A549 (cell line): ENCODE measurements around the gene PDZD7. TPM values are rescaled to one million over a fixed set of nuclear protein-coding genes. Genes with fewer than 3 reads are reported as not detected.

Source experiments
- ATAC-seq, 2 experiments: fragments of 200-7000 bp in 1 of 2; fragments of >200 bp in 1 of 2; cut with Nextera tagmentation in 1 of 2; cut with Tn5 transposase in 1 of 2; 3 replicates each; pipeline versions ENCODE4 v1.8.0 to v1.9.1; 2018 to 2020; ENCODE audit warnings: mild to moderate bottlenecking in 1 of 2, moderate library complexity in 1 of 2
- CTCF ChIA-PET: fragments of 300-600 bp; sonication (Branson Sonifier 250); formaldehyde crosslinking; extraction: SDS; loops from one replicate; lab custom pipeline; 2021; ENCODE audit warnings: antibody characterized with exemption, inconsistent platforms; lab: Yijun Ruan, JAX
- POLR2A ChIA-PET: fragments of 350-600 bp; formaldehyde crosslinking; extraction: SDS; loops from one replicate; lab custom pipeline; 2021; ENCODE audit warnings: antibody characterized with exemption, inconsistent platforms; lab: Yijun Ruan, JAX
- DNase-seq, 2 experiments: peaks; one replicate each; pipeline versions ENCODE4 v3.0.0 to v3.0.0-alpha.2; 2011 to 2016; ENCODE audit warnings: low read depth in 1 of 2, low spot score in 1 of 2
- FAIRE-seq: peaks from 2 replicates; lab custom pipeline; 2011; peaks lifted over from hg19 to GRCh38; lab: Jason Lieb, UNC
- H3K27ac ChIP-seq, 2 experiments: fragments of >200 bp; sonication (Bioruptor Twin); formaldehyde crosslinking; 3 replicates each; pipeline ENCODE4 v1.5.1; 2016 to 2017
- H3K4me1 ChIP-seq: fragments of >200 bp; sonication (Bioruptor Twin); formaldehyde crosslinking; 3 replicates; pipeline ENCODE4 v1.6.1; 2016
- H3K4me2 ChIP-seq: fragments of >200 bp; sonication (Bioruptor Twin); formaldehyde crosslinking; 3 replicates; pipeline ENCODE4 v1.6.1; 2016
- H3K4me3 ChIP-seq: fragments of >200 bp; sonication (Bioruptor Twin); formaldehyde crosslinking; 3 replicates; pipeline ENCODE4 v1.5.1; 2016
- H3K9me3 ChIP-seq: fragments of >200 bp; sonication (Bioruptor Twin); formaldehyde crosslinking; 3 replicates; pipeline ENCODE4 v1.6.1; 2016
- BCL3 ChIP-seq: fragments of >200 bp; sonication (Bioruptor Twin); formaldehyde crosslinking; IDR thresholded peaks from 3 replicates; pipeline ENCODE4 v1.6.1; 2016
- CBX8 ChIP-seq: fragments of 200-600 bp; sonication (generic); IDR thresholded peaks from 2 replicates; pipeline ENCODE4 v1.6.1; 2016
- CHD2 ChIP-seq: fragments of 150-350 bp; IDR thresholded peaks from 2 replicates; pipeline ENCODE4 v1.6.1; 2014; ENCODE audit warnings: low read length; ENCODE audit not compliant: partially characterized antibody
- CTCF ChIP-seq: fragments of >200 bp; sonication (Bioruptor Twin); formaldehyde crosslinking; IDR thresholded peaks from 3 replicates; pipeline ENCODE4 v1.5.1; 2016
- E2F6 ChIP-seq: IDR thresholded peaks from 2 replicates; pipeline ENCODE4 v1.6.1; 2012; ENCODE audit warnings: low read depth, borderline replicate concordance
- EHF ChIP-seq: fragments of 250-450 bp; sonication (Bioruptor Pico); IDR thresholded peaks from 2 replicates; pipeline ENCODE4 v1.5.0; 2020; ENCODE audit warnings: mild to moderate bottlenecking
- EHMT2 ChIP-seq: fragments of 200-600 bp; sonication (generic); IDR thresholded peaks from 2 replicates; pipeline ENCODE4 v1.6.1; 2016; ENCODE audit warnings: antibody characterized with exemption, low read depth, mild to moderate bottlenecking, moderate library complexity
- GATA3 ChIP-seq: IDR thresholded peaks from 2 replicates; pipeline ENCODE4 v1.6.1; 2012; ENCODE audit warnings: borderline replicate concordance
- HDAC2 ChIP-seq: fragments of 200-600 bp; sonication (generic); IDR thresholded peaks from 2 replicates; pipeline ENCODE4 v1.6.1; 2016
- HOXB5 ChIP-seq: fragments of 250-450 bp; sonication (Bioruptor Pico); IDR thresholded peaks from 2 replicates; pipeline ENCODE4 v1.5.0; 2020; ENCODE audit warnings: mild to moderate bottlenecking, moderate library complexity
- KDM5A ChIP-seq: fragments of 200-600 bp; sonication (generic); IDR thresholded peaks from 2 replicates; pipeline ENCODE4 v1.6.1; 2016; ENCODE audit warnings: antibody characterized with exemption, mild to moderate bottlenecking
- MAFK ChIP-seq: fragments of 450-650 bp; IDR thresholded peaks from 2 replicates; pipeline ENCODE4 v1.6.1; 2014; ENCODE audit not compliant: partially characterized antibody
- MAX ChIP-seq: IDR thresholded peaks from 2 replicates; pipeline ENCODE4 v1.6.1; 2012
- MYC ChIP-seq: IDR thresholded peaks from 2 replicates; pipeline ENCODE4 v1.6.1; 2012; ENCODE audit warnings: mild to moderate bottlenecking, inconsistent platforms, low read length, improper control_type of control experiment, borderline replicate concordance
- NFE2L2 ChIP-seq: fragments of 150-350 bp; conservative IDR thresholded peaks from 2 replicates; pipeline ENCODE4 v1.6.1; 2014; ENCODE audit warnings: low read length
- PHF8 ChIP-seq: fragments of 200-600 bp; sonication (generic); IDR thresholded peaks from 2 replicates; pipeline ENCODE4 v1.6.1; 2016; ENCODE audit warnings: low read depth, mild to moderate bottlenecking, antibody characterized with exemption, moderate library complexity, borderline replicate concordance
- POLR2A ChIP-seq: IDR thresholded peaks from 2 replicates; pipeline ENCODE4 v1.6.1; 2012; ENCODE audit warnings: mild to moderate bottlenecking, low read length
- RAD21 ChIP-seq, 2 experiments: fragments of >200 bp in 1 of 2; sonication (Bioruptor Twin) in 1 of 2; formaldehyde crosslinking in 1 of 2; IDR thresholded peaks in 1 of 2; conservative IDR thresholded peaks in 1 of 2; 2 replicates in 1 of 2; 3 replicates in 1 of 2; pipeline ENCODE4 v1.6.1; 2012 to 2018; ENCODE audit warnings: inconsistent platforms in 1 of 2
- RFX5 ChIP-seq: fragments of 450-650 bp; IDR thresholded peaks from 2 replicates; pipeline ENCODE4 v1.7.1; 2014; ENCODE audit warnings: antibody characterized with exemption, mild to moderate bottlenecking, moderate library complexity
- RNF2 ChIP-seq: fragments of 200-600 bp; sonication (generic); IDR thresholded peaks from 2 replicates; pipeline ENCODE4 v1.6.1; 2016; ENCODE audit warnings: low read depth, mild to moderate bottlenecking, antibody characterized with exemption, moderate library complexity, borderline replicate concordance
- SMC3 ChIP-seq: fragments of >200 bp; sonication (Bioruptor Twin); formaldehyde crosslinking; IDR thresholded peaks from 3 replicates; pipeline ENCODE4 v1.6.1; 2018; ENCODE audit warnings: inconsistent platforms
- SREBF2 ChIP-seq: fragments of 450-650 bp; IDR thresholded peaks from 2 replicates; pipeline ENCODE4 v1.6.1; 2014; ENCODE audit warnings: mild to moderate bottlenecking, moderate library complexity
- TFCP2L1 ChIP-seq: fragments of 250-450 bp; sonication (Bioruptor Pico); IDR thresholded peaks from 2 replicates; pipeline ENCODE4 v1.5.0; 2021; ENCODE audit warnings: mild to moderate bottlenecking
- ZC3H11A ChIP-seq: fragments of 450-650 bp; IDR thresholded peaks from 2 replicates; pipeline ENCODE4 v1.6.1; 2014; ENCODE audit warnings: antibody characterized with exemption, mild to moderate bottlenecking
- ZSCAN20 ChIP-seq: fragments of 250-450 bp; sonication (Bioruptor Pico); IDR thresholded peaks from 2 replicates; pipeline ENCODE4 v1.8.0; 2022; ENCODE audit warnings: mild to moderate bottlenecking, moderate library complexity
- WGBS: methylation state at CpG from one replicate; pipeline ENCODE4 v1.1.6; 2017; ENCODE audit errors: missing lambda C conversion rate; 5-methylcytosine and 5-hydroxymethylcytosine counted together
- polyA plus RNA-seq, 4 experiments: library from polyadenylated mRNA; depleted of rRNA in 3 of 4; stranded (reverse); fragments of >200 nt; fragmentation: RNase III in 1 of 4; extraction: RNeasy Plus Mini Kit Qiagen cat#74134 plus additional on column Dnase treatment in 1 of 4; gene quantifications; 2 replicates in 3 of 4; 3 replicates in 1 of 4; pipeline ENCODE4 v1.2.3, GENCODE V29; 2011 to 2017

The PDZD7 gene
- polyA plus RNA-seq, 2 of the 4 experiments (the other 2 are of a cell fraction): 0.21 to 0.56 TPM

GRCh38 chr10:101003639-101004206 lies 27.2 kb downstream of the PDZD7 start:
- ChIA-PET POLR2A (no interaction called here), CTCF (interaction anchor here (1.0 to 25.8 kb wide), 9 partner anchors 8 to 63 kb away, joined by 3 to 608 read pairs (median 5); partner anchors contain the start of genes LZTS2, MRPL43 and TWNK)
- 91% methylated on average over 7 of the region's 18 CpGs for WGBS
- FAIRE-seq: no peak
- no peak for DNase-seq
- Histone ChIP-seq H3K27ac (no peak overlapping the region), H3K4me3 (no peak overlapping the region), H3K9me3 (no peaks in the 10 kb centered on the region), H3K4me2 (no peak overlapping the region), H3K4me1 (peaks cover 18% of the 10 kb centered on the region)
- TF ChIP-seq ZC3H11A (no peak), RFX5 (no peak), E2F6 (no peak), TFCP2L1 (CRISPR knock-in tag) (no peak), CHD2 (no peak), KDM5A (no peak), MYC (no peak), HDAC2 (no peak), HOXB5 (CRISPR knock-in tag) (no peak), CBX8 (no peak), ZSCAN20 (CRISPR knock-in tag) (no peak), NFE2L2 (no peak), MAX (no peak), CTCF (no peak), EHF (no peak), MAFK (no peak), PHF8 (no peak)
- ATAC-seq: no peak

- CTCF ChIA-PET: interaction anchor here (0.7 to 25.8 kb wide), 8 partner anchors 8 to 60 kb away, joined by 3 to 608 read pairs (median 6); partner anchors contain the start of genes LZTS2, MRPL43 and TWNK
- TF ChIP-seq EHMT2 (no peak), PHF8 (no peak), NFE2L2 (no peak), CTCF (no peak), RNF2 (no peak), BCL3 (no peak), GATA3 (no peak), SREBF2 (no peak), POLR2A (no peak), RAD21 (conservative IDR thresholded peaks at IDR 0.05 in 1 of 2, IDR thresholded peaks at IDR 0.05 in 1 of 2) (no peak), MAFK (no peak), EHF (no peak), SMC3 (no peak)
- FAIRE-seq: no peak
These were observed 28.5 kb downstream of the PDZD7 start for GRCh38 chr10:101002456-101002855.

More at GRCh38 chr10:101002456-101002855, 28.5 kb downstream of the PDZD7 start:
- no peaks in the 10 kb centered on the region for H3K9me3 ChIP-seq
- POLR2A ChIA-PET: no interaction called here
- no peak for ATAC-seq
- peaks cover 20% of the 10 kb centered on the region for H3K4me1 ChIP-seq
- WGBS: 92% methylated on average over 11 of the region's 11 CpGs
- H3K4me2 ChIP-seq: no peak overlapping the region
- no peak overlapping the region for H3K27ac ChIP-seq
- no peak overlapping the region for H3K4me3 ChIP-seq
- no peak for DNase-seq
